GM12891 (cell line): ENCODE measurements around the gene SYMPK.
A peak's percentile ranks its signal among the peaks of the same experiment; 100 is the strongest.

ENCODE experiments used
- DNase-seq: peaks from one replicate; pipeline ENCODE4 v3.0.0; 2011; ENCODE audit warnings: low spot score; ENCODE audit not compliant: insufficient read length
- FAIRE-seq: peaks from 2 replicates; lab custom pipeline; 2011; peaks lifted over from hg19 to GRCh38; lab: Jason Lieb, UNC
- PAX5 ChIP-seq: IDR thresholded peaks from 2 replicates; pipeline ENCODE4 v1.6.1; 2011; ENCODE audit warnings: low read length, moderate library complexity, mild to moderate bottlenecking; ENCODE audit not compliant: insufficient read depth, severe bottlenecking
- POLR2A ChIP-seq: IDR thresholded peaks from 2 replicates; pipeline ENCODE4 v1.6.1; 2011; ENCODE audit warnings: low read depth, low read length, control low read depth
- POLR2AphosphoS5 ChIP-seq: IDR thresholded peaks from 2 replicates; pipeline ENCODE4 v1.6.1; 2011; ENCODE audit warnings: low read depth, low read length, control low read depth
- POU2F2 ChIP-seq: IDR thresholded peaks from 2 replicates; pipeline ENCODE4 v1.6.1; 2011; ENCODE audit warnings: low read depth, mild to moderate bottlenecking, control low read depth, low read length, moderate library complexity
- SPI1 ChIP-seq: IDR thresholded peaks from 2 replicates; pipeline ENCODE4 v1.6.1; 2011; ENCODE audit warnings: low read depth, low read length, control low read depth
- TAF1 ChIP-seq: IDR thresholded peaks from 2 replicates; pipeline ENCODE4 v1.6.1; 2011; ENCODE audit warnings: low read depth, low read length, control low read depth

SYMPK gene

DNA sequence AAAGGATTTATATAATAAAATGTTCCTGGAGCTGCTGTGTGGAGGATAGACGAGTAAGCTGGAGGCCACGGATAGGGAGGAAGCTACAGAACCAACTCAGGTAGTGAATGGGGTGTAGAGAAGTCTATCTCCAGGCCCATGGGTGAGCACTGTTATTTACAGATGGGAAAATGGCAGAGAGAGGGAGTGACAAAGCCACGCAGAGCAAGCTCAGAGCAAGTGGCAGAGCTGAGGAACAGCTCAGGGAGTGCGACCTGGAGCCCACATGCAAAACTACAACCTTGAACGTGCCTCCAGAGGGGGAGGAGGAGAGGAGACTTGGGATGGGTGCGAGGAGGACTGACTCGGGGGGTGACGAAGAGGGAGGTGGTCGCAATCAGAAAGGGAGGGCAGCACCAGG, 34.4 kb downstream of the SYMPK start:
- TF ChIP-seq TAF1 (no peak), POLR2A (no peak), POLR2AphosphoS5 (no peak; the same call in 1 of the 2 replicates), PAX5 (no peak), SPI1 (no peak), POU2F2 (no peak)
- DNase-seq (no peak), FAIRE-seq (no peak)

DNA sequence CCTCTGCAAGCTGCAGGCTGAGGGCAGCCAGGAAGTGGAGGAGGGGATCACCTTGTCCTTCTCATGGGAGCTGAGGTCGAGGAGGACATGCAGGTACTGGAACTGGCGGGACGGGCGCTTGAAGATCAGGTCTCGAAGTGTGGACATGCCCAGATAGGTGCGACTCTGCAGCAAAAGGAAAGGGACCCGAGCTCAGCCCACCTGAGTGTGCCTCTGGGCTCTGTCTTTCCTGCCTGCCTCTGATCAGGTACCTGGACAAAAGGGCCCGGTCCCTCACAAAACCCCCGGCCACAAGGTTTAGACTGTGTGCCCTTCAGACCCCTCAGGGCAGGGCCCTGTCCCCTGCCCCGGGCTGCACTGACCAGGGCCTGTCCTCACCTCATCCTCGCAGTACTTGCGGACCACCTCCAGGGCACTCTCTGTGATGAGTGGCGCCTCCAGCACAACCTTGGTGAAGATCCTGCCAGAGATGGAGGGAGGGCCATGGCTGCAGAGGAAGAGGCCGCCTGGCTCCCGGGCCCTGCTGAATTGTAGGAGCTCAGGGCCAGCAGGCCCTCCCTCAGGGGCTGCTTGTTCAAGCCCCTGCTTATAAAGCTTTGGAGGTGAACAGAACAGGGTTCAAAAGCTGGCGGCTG, 35.4 kb downstream of the SYMPK start:
- TF ChIP-seq PAX5 (no peak), SPI1 (no peak), TAF1 (no peak), POLR2AphosphoS5 (no peak), POLR2A (no peak; the same call in 1 of the 2 replicates), POU2F2 (no peak)
- no peak for DNase-seq
- FAIRE-seq: no peak

DNA sequence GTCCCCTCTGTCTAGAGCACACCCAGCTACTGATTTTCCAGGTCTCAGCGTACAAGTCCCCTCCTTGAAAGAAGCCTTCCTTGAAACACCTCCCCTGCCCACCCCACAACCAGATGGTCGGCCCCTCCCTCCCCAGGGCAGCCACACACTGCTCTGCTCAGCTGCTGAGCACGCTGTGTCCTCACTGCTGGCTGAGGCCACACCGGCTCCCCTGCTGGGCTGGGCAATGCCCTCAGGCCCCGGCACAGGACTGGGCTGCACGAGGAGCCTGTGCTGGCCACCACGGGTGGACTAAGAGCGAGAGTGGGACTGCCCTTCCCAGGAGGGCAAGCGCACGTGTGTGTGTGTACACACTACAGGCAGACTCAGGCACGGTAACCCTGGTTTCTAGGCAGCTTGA, 36.0 kb downstream of the SYMPK start:
- TF ChIP-seq PAX5 (no peak), POLR2AphosphoS5 (no peak), TAF1 (no peak), POLR2A (no peak), POU2F2 (no peak), SPI1 (no peak)
- no peak for FAIRE-seq

DNA sequence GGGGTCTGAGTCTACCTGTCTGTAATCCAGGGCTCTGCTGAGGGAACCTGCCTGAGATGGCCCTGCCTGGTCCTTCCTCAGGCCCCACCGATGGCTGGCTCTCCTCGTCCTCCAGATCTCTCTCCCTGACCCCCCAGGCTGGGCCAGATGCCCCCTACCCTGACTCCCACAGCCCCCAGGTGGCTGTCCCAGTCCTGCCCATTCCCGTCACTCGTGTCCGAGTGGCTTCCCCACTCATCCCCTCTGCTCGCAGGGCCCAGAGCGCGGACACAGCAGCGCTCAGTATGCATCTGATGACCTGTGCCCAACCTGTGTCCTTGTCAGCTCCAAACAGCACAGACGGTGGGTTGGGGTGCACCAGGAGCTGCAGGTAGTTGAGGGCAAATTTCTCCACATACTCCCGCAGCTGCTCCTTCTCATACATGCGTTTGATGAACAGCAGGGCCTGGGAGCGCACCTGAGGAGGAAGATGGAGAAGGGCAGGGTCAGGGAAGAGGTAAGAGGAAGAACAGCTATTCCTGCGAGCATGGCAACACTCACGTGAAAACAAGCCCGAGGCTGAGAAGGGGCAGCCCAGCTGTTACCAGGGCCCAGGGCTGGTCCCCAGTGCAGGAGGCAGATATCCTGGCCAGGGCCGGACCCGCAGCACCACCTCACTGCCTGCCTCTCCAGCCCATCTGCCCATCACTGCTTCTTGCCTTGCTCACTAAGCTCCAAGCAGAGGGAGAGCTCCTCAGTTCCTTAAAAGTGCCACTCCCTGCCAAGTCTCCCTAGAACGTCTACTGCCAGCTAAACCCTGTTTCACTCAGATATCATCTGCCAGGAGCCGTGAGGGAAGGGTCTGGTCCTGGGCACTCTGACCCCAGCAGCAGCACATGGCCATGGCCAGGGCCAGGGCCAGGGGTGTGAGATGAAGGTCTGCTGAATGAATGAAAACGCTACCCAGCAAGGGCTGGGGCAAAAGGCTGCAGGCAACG, 36.7 kb downstream of the SYMPK start:
- DNase-seq (no peak), FAIRE-seq (no peak)
- TF ChIP-seq POLR2A (no peak), PAX5 (no peak), TAF1 (no peak), POLR2AphosphoS5 (no peak), SPI1 (no peak), POU2F2 (no peak)

More for the DNA sequence above, 36.0 kb downstream of the SYMPK start:
- no peak for DNase-seq

DNA sequence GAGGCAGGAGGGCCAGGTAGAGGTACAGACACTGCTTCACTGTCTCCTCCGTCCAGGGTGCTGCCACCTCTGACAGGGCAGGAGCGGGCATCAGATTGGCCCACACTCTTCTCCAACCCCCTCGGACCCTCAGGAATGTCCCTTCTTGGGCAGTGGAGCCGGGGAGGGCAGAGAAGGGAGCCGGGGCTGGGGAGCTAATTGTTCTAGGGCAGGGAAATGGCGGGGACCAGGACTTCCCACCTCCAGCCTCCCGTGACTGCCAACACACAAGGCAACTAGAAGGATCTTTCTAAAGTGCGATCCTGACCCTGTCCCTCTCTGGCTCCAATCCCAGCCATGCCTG, 37.7 kb downstream of the SYMPK start:
- FAIRE-seq (no peak), DNase-seq (no peak)

DNA sequence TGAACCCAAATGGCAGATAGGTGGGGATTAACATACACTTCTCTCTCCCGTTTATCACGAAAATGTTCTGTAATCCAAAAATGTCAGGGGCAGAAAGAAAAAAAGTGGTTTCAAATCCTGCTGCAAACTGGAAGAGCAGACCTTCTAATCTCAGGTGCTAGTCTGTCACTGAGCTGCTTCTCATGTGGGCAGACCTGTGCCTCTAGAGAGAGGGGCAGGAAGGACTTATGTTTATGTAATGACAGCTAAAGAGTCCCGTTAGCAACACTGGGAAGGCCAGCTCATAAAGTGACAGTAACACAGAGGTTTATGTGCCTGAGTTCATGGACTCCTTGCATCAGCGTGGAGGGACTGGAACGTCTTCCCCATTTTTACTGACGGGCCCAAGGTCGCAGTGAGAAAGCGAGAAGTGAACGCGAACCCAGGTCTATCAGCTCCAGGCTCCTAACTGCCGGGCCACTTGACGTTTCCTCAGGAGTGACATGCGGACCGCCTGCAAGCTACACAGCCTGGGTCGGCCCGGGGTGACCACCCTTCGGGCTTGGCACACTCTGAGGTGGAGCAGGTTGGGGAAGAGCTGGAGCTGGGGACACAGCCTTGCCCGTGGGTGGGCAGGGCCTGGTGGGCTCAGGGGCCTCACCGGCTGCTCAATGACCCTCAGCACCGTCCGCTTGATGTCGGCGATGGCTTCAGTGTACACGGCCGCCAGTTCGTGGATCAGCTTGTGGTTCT, 38.2 kb downstream of the SYMPK start:
- FAIRE-seq: peak; percentile 43
- TF ChIP-seq POU2F2 (no peak), TAF1 (no peak)
- no peak for DNase-seq

More for the DNA sequence above, 37.7 kb downstream of the SYMPK start:
- TF ChIP-seq TAF1 (no peak), POU2F2 (no peak), SPI1 (no peak), POLR2AphosphoS5 (no peak), POLR2A (no peak), PAX5 (no peak)

DNA sequence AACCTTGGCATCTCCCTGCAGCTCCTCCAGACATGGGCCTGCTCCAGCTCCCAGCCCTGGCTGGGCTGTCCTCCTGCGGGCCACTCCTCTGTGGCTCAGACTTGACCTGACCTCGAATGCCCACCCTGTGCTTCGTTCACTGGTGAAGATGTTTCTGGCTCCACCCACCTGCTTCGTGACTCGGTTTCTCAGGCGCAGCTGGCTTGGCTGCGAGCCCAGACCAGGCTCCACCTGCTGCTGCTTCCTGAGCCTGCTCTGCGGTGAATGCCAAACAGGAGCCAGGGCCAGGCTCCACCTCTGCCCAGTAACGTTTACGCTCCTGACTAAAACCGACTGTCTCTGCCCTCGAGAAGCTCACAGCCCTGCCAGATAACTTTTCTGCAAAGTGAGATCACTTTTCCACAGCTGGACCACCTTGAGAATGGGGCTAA, 38.9 kb downstream of the SYMPK start:
- DNase-seq (no peak), FAIRE-seq (no peak)
- no peak for TF ChIP-seq POLR2A
- peak; percentile 32; the same call in 1 of the 2 replicates for TF ChIP-seq POLR2AphosphoS5

DNA sequence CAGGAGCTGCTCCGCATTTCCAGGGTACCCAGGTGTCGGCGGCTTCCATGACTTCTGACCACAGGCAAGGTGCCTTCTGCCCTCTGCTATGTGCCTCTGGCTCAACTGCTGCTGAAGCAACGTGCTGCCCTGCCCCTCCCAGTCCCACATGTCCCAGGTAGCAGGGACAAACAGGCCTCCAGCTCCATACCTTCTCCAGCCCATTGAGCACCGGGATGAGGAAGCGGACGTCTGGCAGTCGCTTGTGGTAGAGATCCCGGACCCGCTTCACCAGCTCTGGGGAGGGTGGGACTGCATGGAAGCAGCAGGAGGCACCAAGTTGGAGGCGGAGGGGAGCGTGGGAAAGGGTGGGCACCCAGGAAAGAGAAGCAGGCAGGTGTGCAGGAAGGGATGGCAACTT, 39.8 kb downstream of the SYMPK start:
- FAIRE-seq (no peak), DNase-seq (no peak)
- TF ChIP-seq POU2F2 (no peak), POLR2AphosphoS5 (no peak), SPI1 (no peak), PAX5 (no peak), TAF1 (no peak), POLR2A (no peak)

DNA sequence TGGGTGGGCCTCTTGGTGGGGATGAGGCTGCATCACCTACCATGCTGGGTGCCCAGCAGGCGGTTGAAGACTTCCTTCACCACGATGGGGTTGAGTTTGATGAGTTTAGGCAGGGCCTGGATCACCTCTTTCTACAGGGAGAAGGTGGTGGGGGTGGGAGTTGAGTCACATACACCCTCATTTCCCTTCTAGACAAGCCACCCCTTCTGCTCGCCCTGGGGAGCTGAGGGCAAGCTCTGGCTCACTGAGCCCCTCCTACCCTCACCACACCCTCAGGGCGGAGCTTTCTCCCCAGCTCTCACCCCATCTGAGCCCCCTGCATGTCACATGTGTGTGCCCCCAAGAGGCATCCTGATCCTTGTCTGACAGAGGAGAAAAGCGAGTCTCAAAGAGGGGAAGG, 40.2 kb downstream of the SYMPK start:
- FAIRE-seq: no peak
- no peak for DNase-seq
- TF ChIP-seq PAX5 (no peak), POLR2A (no peak), TAF1 (no peak), POU2F2 (no peak), SPI1 (no peak), POLR2AphosphoS5 (no peak)

DNA sequence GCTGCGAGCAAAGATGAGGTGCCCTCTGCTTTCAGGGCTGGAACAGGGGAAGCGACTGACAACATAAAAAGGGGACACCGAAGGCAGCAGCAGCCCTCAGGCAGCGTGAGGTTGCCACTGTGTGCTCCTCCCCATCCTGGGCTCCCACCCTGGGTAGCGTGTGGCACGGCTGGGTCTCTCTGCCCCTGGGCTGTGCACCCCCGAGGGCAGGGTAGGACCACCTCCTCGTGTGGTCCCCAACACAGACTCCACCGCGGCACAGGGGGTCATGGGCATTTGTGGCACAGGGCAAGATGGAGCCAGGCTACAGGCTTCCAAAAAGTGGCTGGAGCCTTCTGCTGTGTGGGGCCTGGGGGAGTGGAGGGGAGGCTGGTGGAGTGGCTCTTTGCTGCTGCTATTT, 41.4 kb downstream of the SYMPK start:
- DNase-seq: no peak
- TF ChIP-seq TAF1 (no peak), POLR2AphosphoS5 (no peak)
- no peak for FAIRE-seq
